PC-3 (cell line): Measurements from ENCODE around the gene SPINDOC.

Source experiments
- EZH2phosphoT487 ChIP-seq: fragments of 300-600 bp; sonication (generic); IDR thresholded peaks from 2 replicates; pipeline ENCODE4 v1.6.1; 2018; ENCODE audit warnings: mild to moderate bottlenecking, antibody characterized with exemption, low read length, borderline replicate concordance
- TF ChIP-seq, protein P1 (sequence below): fragments of 300-600 bp; sonication (generic); conservative IDR thresholded peaks from 2 replicates; pipeline ENCODE4 v1.5.1; 2017; ENCODE audit warnings: antibody characterized with exemption, low read depth, mild to moderate bottlenecking, low read length

- TF ChIP-seq EZH2phosphoT487 = no peak
- TF ChIP-seq, protein P1, sequence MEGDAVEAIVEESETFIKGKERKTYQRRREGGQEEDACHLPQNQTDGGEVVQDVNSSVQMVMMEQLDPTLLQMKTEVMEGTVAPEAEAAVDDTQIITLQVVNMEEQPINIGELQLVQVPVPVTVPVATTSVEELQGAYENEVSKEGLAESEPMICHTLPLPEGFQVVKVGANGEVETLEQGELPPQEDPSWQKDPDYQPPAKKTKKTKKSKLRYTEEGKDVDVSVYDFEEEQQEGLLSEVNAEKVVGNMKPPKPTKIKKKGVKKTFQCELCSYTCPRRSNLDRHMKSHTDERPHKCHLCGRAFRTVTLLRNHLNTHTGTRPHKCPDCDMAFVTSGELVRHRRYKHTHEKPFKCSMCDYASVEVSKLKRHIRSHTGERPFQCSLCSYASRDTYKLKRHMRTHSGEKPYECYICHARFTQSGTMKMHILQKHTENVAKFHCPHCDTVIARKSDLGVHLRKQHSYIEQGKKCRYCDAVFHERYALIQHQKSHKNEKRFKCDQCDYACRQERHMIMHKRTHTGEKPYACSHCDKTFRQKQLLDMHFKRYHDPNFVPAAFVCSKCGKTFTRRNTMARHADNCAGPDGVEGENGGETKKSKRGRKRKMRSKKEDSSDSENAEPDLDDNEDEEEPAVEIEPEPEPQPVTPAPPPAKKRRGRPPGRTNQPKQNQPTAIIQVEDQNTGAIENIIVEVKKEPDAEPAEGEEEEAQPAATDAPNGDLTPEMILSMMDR = no peak
These were observed 44.1 kb upstream of the SPINDOC start for GRCh38 chr11:63769042-63769713.
